IMR-90 (cell line): ENCODE data around the gene TMEM163. TPM values are rescaled to one million over a fixed set of nuclear protein-coding genes. Genes with fewer than 3 reads are reported as not detected.

ENCODE experiments used
- ATAC-seq: fragments of 200-7000 bp; cut with Tn5 transposase; 2 replicates; pipeline ENCODE4 v1.9.1; 2020; ENCODE audit warnings: low read depth, mild to moderate bottlenecking, moderate library complexity
- BruUV-seq: library from RNA; stranded (reverse); fragments of 400-500 nt; replicated peaks from 2 replicates; lab custom pipeline; 2021; lab: Mats Ljungman, UMichigan
- CTCF ChIA-PET: fragments of 300-600 bp; formaldehyde crosslinking; extraction: SDS; loops from one replicate; lab custom pipeline; 2021; ENCODE audit warnings: antibody characterized with exemption; lab: Yijun Ruan, JAX
- POLR2A ChIA-PET: fragments of 300-600 bp; sonication (Branson Sonifier 250); formaldehyde crosslinking; loops from one replicate; lab custom pipeline; 2022; ENCODE audit warnings: antibody characterized with exemption; ENCODE audit not compliant: unreplicated experiment; lab: Charles Lee
- DNase-seq: peaks from one replicate; pipeline ENCODE4 v3.0.0; 2013
- H2AFZ ChIP-seq: replicated peaks from 2 replicates; pipeline ENCODE3; 2013; ENCODE audit warnings: low read length, mild to moderate bottlenecking; ENCODE audit not compliant: poor library complexity
- H2AK5ac ChIP-seq: 2 replicates; pipeline ENCODE4 v1.6.1; 2013; ENCODE audit warnings: low read depth, low read length, inconsistent platforms
- H2AK9ac ChIP-seq: replicated peaks from 2 replicates; pipeline ENCODE3; 2013; ENCODE audit warnings: mild to moderate bottlenecking, low read depth, low read length, moderate library complexity; ENCODE audit not compliant: poor library complexity
- H2BK120ac ChIP-seq: 2 replicates; pipeline ENCODE4 v1.6.1; 2013; ENCODE audit warnings: low read depth, low read length, inconsistent platforms
- H2BK15ac ChIP-seq: 3 replicates; pipeline ENCODE4 v1.6.1; 2013; ENCODE audit warnings: low read depth, low read length, inconsistent platforms
- H2BK20ac ChIP-seq: 2 replicates; pipeline ENCODE4 v1.6.1; 2013; ENCODE audit warnings: low read depth, mild to moderate bottlenecking, inconsistent platforms, low read length, moderate library complexity
- H2BK5ac ChIP-seq: 2 replicates; pipeline ENCODE4 v1.6.1; 2013; ENCODE audit warnings: mild to moderate bottlenecking, low read depth, low read length, inconsistent platforms; ENCODE audit not compliant: poor library complexity, severe bottlenecking
- H3K14ac ChIP-seq: replicated peaks from 2 replicates; pipeline ENCODE4 v1.6.1; 2013; ENCODE audit warnings: low read depth, low read length, inconsistent platforms
- H3K18ac ChIP-seq: 2 replicates; pipeline ENCODE4 v1.6.1; 2013; ENCODE audit warnings: low read depth, low read length, control low read depth
- H3K23ac ChIP-seq: 2 replicates; pipeline ENCODE4 v1.6.1; 2013; ENCODE audit warnings: low read depth, low read length, inconsistent platforms
- H3K27ac ChIP-seq: 2 replicates; pipeline ENCODE4 v1.5.1; 2013; ENCODE audit warnings: mild to moderate bottlenecking, control low read depth, low read length; ENCODE audit not compliant: insufficient read depth
- H3K27me3 ChIP-seq: 2 replicates; pipeline ENCODE4 v1.6.1; 2013; ENCODE audit warnings: low read length; ENCODE audit not compliant: control insufficient read depth, insufficient read depth
- H3K36me3 ChIP-seq: 2 replicates; pipeline ENCODE4 v1.6.1; 2013; ENCODE audit warnings: low read length, mixed read lengths; ENCODE audit not compliant: control insufficient read depth, insufficient read depth
- H3K4ac ChIP-seq: 2 replicates; pipeline ENCODE4 v1.6.1; 2013; ENCODE audit warnings: low read depth, low read length, inconsistent platforms
- H3K4me1 ChIP-seq: 2 replicates; pipeline ENCODE4 v1.6.1; 2013; ENCODE audit warnings: low read length, mixed read lengths; ENCODE audit not compliant: control insufficient read depth, insufficient read depth
- H3K4me2 ChIP-seq: 2 replicates; pipeline ENCODE4 v1.6.1; 2013; ENCODE audit warnings: low read depth, mild to moderate bottlenecking, control low read depth, low read length, moderate library complexity
- H3K4me3 ChIP-seq: 2 replicates; pipeline ENCODE4 v1.5.1; 2013; ENCODE audit warnings: low read depth, mild to moderate bottlenecking, control low read depth, low read length, moderate library complexity; ENCODE audit not compliant: insufficient read depth
- H3K56ac ChIP-seq: 2 replicates; pipeline ENCODE4 v1.6.1; 2013; ENCODE audit warnings: low read length, inconsistent platforms; ENCODE audit not compliant: insufficient read depth; ENCODE audit errors: extremely low read depth
- H3K79me1 ChIP-seq, 2 experiments: 2 replicates each; pipeline ENCODE4 v1.6.1; 2013; ENCODE audit warnings: low read length in 2 of 2, inconsistent platforms in 1 of 2, low read depth in 1 of 2
- H3K9ac ChIP-seq: 2 replicates; pipeline ENCODE4 v1.6.1; 2013; ENCODE audit warnings: low read depth, low read length, control low read depth
- H3K9me1 ChIP-seq: 2 replicates; pipeline ENCODE4 v1.6.1; 2013; ENCODE audit warnings: low read length, inconsistent platforms; ENCODE audit not compliant: insufficient read depth
- H3K9me3 ChIP-seq: 2 replicates; pipeline ENCODE4 v1.6.1; 2013; ENCODE audit warnings: low read length; ENCODE audit not compliant: control insufficient read depth, insufficient read depth
- H4K20me1 ChIP-seq: 2 replicates; pipeline ENCODE4 v1.6.1; 2013; ENCODE audit warnings: low read length, inconsistent platforms; ENCODE audit not compliant: insufficient read depth
- H4K5ac ChIP-seq: 2 replicates; pipeline ENCODE4 v1.6.1; 2013; ENCODE audit warnings: mild to moderate bottlenecking, low read depth, low read length, control low read depth
- H4K8ac ChIP-seq, 2 experiments: 2 replicates each; pipeline ENCODE4 v1.6.1; 2013; ENCODE audit warnings: low read depth in 2 of 2, low read length in 2 of 2, control low read depth in 1 of 2, inconsistent platforms in 1 of 2
- H4K91ac ChIP-seq: 2 replicates; pipeline ENCODE4 v1.6.1; 2013; ENCODE audit warnings: low read depth, low read length, inconsistent platforms; ENCODE audit not compliant: insufficient read depth
- BHLHE40 ChIP-seq: fragments of 150-350 bp; IDR thresholded peaks from 2 replicates; pipeline ENCODE4 v1.6.1; 2016; ENCODE audit warnings: mild to moderate bottlenecking, low read depth, low read length
- CEBPB ChIP-seq: IDR thresholded peaks from 2 replicates; pipeline ENCODE4 v1.6.1; 2012; ENCODE audit warnings: low read depth, low read length, improper control_type of control experiment
- CHD1 ChIP-seq: IDR thresholded peaks from 2 replicates; pipeline ENCODE4 v1.6.1; 2012; ENCODE audit warnings: low read depth, low read length, improper control_type of control experiment
- MAFK ChIP-seq: IDR thresholded peaks from 2 replicates; pipeline ENCODE4 v1.6.1; 2012; ENCODE audit warnings: low read depth, low read length, improper control_type of control experiment
- MAZ ChIP-seq: IDR thresholded peaks from 2 replicates; pipeline ENCODE4 v1.6.1; 2012; ENCODE audit warnings: low read depth, mild to moderate bottlenecking, low read length, improper control_type of control experiment, moderate library complexity, borderline replicate concordance
- MXI1 ChIP-seq: IDR thresholded peaks from 2 replicates; pipeline ENCODE4 v1.6.1; 2012; ENCODE audit warnings: low read depth, mild to moderate bottlenecking, low read length, moderate library complexity, borderline replicate concordance
- NFE2L2 ChIP-seq: fragments of 150-350 bp; IDR thresholded peaks from 2 replicates; pipeline ENCODE4 v1.6.1; 2016; ENCODE audit warnings: low read depth, mild to moderate bottlenecking, low read length
- RAD21 ChIP-seq: IDR thresholded peaks from 2 replicates; pipeline ENCODE4 v1.6.1; 2012; ENCODE audit warnings: low read length, improper control_type of control experiment
- RCOR1 ChIP-seq: IDR thresholded peaks from 2 replicates; pipeline ENCODE4 v1.6.1; 2012; ENCODE audit warnings: mild to moderate bottlenecking, low read length, improper control_type of control experiment; ENCODE audit not compliant: insufficient replicate concordance
- RFX5 ChIP-seq: IDR thresholded peaks from 2 replicates; pipeline ENCODE4 v1.8.0; 2012; ENCODE audit warnings: low read depth, mild to moderate bottlenecking, low read length, moderate library complexity
- SMC3 ChIP-seq: fragments of 150-350 bp; IDR thresholded peaks from 2 replicates; pipeline ENCODE4 v1.6.1; 2016; ENCODE audit warnings: low read depth, mild to moderate bottlenecking, antibody characterized with exemption, low read length, moderate library complexity
- USF2 ChIP-seq: fragments of 150-350 bp; IDR thresholded peaks from 2 replicates; pipeline ENCODE4 v1.6.1; 2017; ENCODE audit warnings: mild to moderate bottlenecking, antibody characterized with exemption, low read length, low read depth
- WGBS, 2 experiments: methylation state at CpG; one replicate each; pipeline versions ENCODE4 v1.1.5 to v1.1.7; 2013; ENCODE audit warnings: missing lambda C conversion rate in 2 of 2; ENCODE audit not compliant: insufficient read length in 1 of 2; ENCODE audit errors: extremely low coverage in 2 of 2; 5-methylcytosine and 5-hydroxymethylcytosine counted together
- dilution Hi-C: fragments of 300-500 bp; cut with HindIII; formaldehyde crosslinking; loops from one replicate; pipeline ENCODE4 v1.14.3; 2018; ENCODE audit warnings: low sequenced_read_pairs; ENCODE audit not compliant: unreplicated experiment
- in situ Hi-C: fragments of 300-500 bp; cut with MboI; formaldehyde crosslinking; loops from 3 replicates; pipeline ENCODE4 v1.14.3; 2019; ENCODE audit warnings: low sequenced_read_pairs, inconsistent platforms, mixed read lengths
- intact Hi-C: fragments of 100-400 bp; cut with micrococcal nuclease; formaldehyde crosslinking; loops from 2 replicates; pipeline ENCODE4 v1.10.0; 2022
- polyA plus RNA-seq, 3 experiments: library from polyadenylated mRNA; depleted of rRNA; stranded (reverse); fragments of >200 nt; gene quantifications; 2 replicates each; pipeline ENCODE4 v1.2.3, GENCODE V29; 2012; ENCODE audit warnings: low replicate concordance in 1 of 3
- total RNA-seq: library from RNA; depleted of rRNA; stranded (reverse); fragments of >200 nt; gene quantifications from 2 replicates; pipeline ENCODE4 v1.2.3, GENCODE V29; 2012
- TF ChIP-seq, protein P1 (sequence below): conservative IDR thresholded peaks from 2 replicates; pipeline ENCODE4 v1.5.1; 2012; ENCODE audit warnings: mild to moderate bottlenecking, low read depth, low read length, improper control_type of control experiment

Gene TMEM163
- total and polyA plus RNA-seq, 2 of the 4 experiments (the other 2 are of a cell fraction): not detected

GRCh38 chr2:134458473-134458853, 260.3 kb downstream of the TMEM163 start:
- no peak for ATAC-seq
- no TSS peak for BruUV-seq

More at GRCh38 chr2:134458473-134458853, 260.3 kb downstream of the TMEM163 start:
- H3K14ac ChIP-seq: no peak overlapping the region
- H3K9me3 ChIP-seq: no peaks in the 10 kb centered on the region
- no peak for DNase-seq
- no peak overlapping the region for H2AK5ac ChIP-seq
- no peak overlapping the region for H4K5ac ChIP-seq
- H2AFZ ChIP-seq: no peak overlapping the region
- no peak overlapping the region for H3K18ac ChIP-seq
- ChIA-PET CTCF (no interaction called here), POLR2A (no interaction called here)
- in situ Hi-C loops: loop anchor here (10.0 kb wide), 1 partner anchor 574 kb away; no protein-coding TSS in a partner anchor
- no peak overlapping the region for H2BK15ac ChIP-seq
- H2BK5ac ChIP-seq: no peak overlapping the region
- H3K9ac ChIP-seq: no peak overlapping the region
- H3K23ac ChIP-seq: no peak overlapping the region
- intact Hi-C loops: no loop called here
- TF ChIP-seq RFX5 (no peak), SMC3 (no peak), MAFK (no peak), CEBPB (no peak), RCOR1 (no peak), MAZ (no peak), CHD1 (no peak), NFE2L2 (no peak), BHLHE40 (no peak), MXI1 (no peak), USF2 (no peak), RAD21 (no peak)
- TF ChIP-seq, protein P1, sequence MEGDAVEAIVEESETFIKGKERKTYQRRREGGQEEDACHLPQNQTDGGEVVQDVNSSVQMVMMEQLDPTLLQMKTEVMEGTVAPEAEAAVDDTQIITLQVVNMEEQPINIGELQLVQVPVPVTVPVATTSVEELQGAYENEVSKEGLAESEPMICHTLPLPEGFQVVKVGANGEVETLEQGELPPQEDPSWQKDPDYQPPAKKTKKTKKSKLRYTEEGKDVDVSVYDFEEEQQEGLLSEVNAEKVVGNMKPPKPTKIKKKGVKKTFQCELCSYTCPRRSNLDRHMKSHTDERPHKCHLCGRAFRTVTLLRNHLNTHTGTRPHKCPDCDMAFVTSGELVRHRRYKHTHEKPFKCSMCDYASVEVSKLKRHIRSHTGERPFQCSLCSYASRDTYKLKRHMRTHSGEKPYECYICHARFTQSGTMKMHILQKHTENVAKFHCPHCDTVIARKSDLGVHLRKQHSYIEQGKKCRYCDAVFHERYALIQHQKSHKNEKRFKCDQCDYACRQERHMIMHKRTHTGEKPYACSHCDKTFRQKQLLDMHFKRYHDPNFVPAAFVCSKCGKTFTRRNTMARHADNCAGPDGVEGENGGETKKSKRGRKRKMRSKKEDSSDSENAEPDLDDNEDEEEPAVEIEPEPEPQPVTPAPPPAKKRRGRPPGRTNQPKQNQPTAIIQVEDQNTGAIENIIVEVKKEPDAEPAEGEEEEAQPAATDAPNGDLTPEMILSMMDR: no peak
- no peak overlapping the region for H3K4ac ChIP-seq
- H3K79me1 ChIP-seq: no peaks in the 10 kb centered on the region
- peaks cover 14% of the 10 kb centered on the region for H3K36me3 ChIP-seq
- H2BK120ac ChIP-seq: no peak overlapping the region
- 0 out of 2 replicates have a peak, but pooled peaks cover 4% of the 10 kb centered on the region for H3K9me1 ChIP-seq
- H3K27me3 ChIP-seq: peaks cover 6% of the 10 kb centered on the region; the same call in 1 of the 2 replicates
- no peak overlapping the region for H4K8ac ChIP-seq
- no peaks in the 10 kb centered on the region for H4K20me1 ChIP-seq
- no peak overlapping the region for H4K91ac ChIP-seq
- H3K4me1 ChIP-seq: no peaks in the 10 kb centered on the region
- H3K4me2 ChIP-seq: no peak overlapping the region
- dilution Hi-C loops: no loop called here
- H2AK9ac ChIP-seq: no peak overlapping the region
- no peak overlapping the region for H3K56ac ChIP-seq
- no peak overlapping the region for H2BK20ac ChIP-seq
- H3K4me3 ChIP-seq: no peak overlapping the region
- no CpG with 5 or more reads among the region's 6 CpGs for WGBS, 2 experiments
- no peak overlapping the region for H3K27ac ChIP-seq
